Spinal cord (tissue), 10 donors: ENCODE measurements around the gene PDF. TPM values are rescaled to one million over a fixed set of nuclear protein-coding genes. Genes with fewer than 3 reads are reported as not detected.

ENCODE experiments used
- DNase-seq, 6 donors: peaks; one replicate each; pipeline versions ENCODE4 v3.0.0 to v3.0.0-alpha.2; 2013 to 2015; ENCODE audit warnings: low spot score in 6 of 6, low read depth in 4 of 6
- H3K27ac ChIP-seq: one replicate; pipeline ENCODE4 v1.5.1; 2013; ENCODE audit warnings: low read depth, low read length, control low read depth
- H3K27me3 ChIP-seq: one replicate; pipeline ENCODE4 v1.6.1; 2013; ENCODE audit warnings: low read length; ENCODE audit not compliant: control insufficient read depth, insufficient read depth
- H3K36me3 ChIP-seq: one replicate; pipeline ENCODE4 v1.6.1; 2013; ENCODE audit warnings: low read length; ENCODE audit not compliant: control insufficient read depth, insufficient read depth
- H3K4me1 ChIP-seq: one replicate; pipeline ENCODE4 v1.6.1; 2013; ENCODE audit warnings: low read length; ENCODE audit not compliant: control insufficient read depth, insufficient read depth
- H3K4me3 ChIP-seq: one replicate; pipeline ENCODE4 v1.5.1; 2013; ENCODE audit warnings: low read depth, low read length, control low read depth
- H3K9me3 ChIP-seq: one replicate; pipeline ENCODE4 v1.6.1; 2013; ENCODE audit warnings: low read length; ENCODE audit not compliant: control insufficient read depth, insufficient read depth
- WGBS: methylation state at CpG from one replicate; pipeline ENCODE4 v1.1.5; 2013; ENCODE audit warnings: missing lambda C conversion rate; ENCODE audit not compliant: insufficient coverage; 5-methylcytosine and 5-hydroxymethylcytosine counted together
- long read RNA-seq, 4 donors: transcript quantifications; one replicate each; lab custom pipeline, GENCODE V29; 2026
- polyA plus RNA-seq, 2 donors: library from polyadenylated mRNA; unstranded; fragments of 120-200 nt; gene quantifications; one replicate each; pipeline ENCODE4 v1.2.1, GENCODE V29; 2013; ENCODE audit not compliant: insufficient read length in 2 of 2
- total RNA-seq, 2 donors: library from RNA; depleted of rRNA in 1 of 2; stranded (reverse); fragments of 120-200 nt in 1 of 2; fragments of >200 nt in 1 of 2; gene quantifications; one replicate each; pipeline versions ENCODE4 v1.2.3 to v1.2.4, GENCODE V29; 2013 to 2014
- donor health status: healthy.

PDF gene
- total RNA-seq (1 to 10 TPM; 4.1 to 9.4 TPM), polyA plus RNA-seq (1 to 10 TPM; 6.5 to 8.0 TPM)
- long read RNA-seq, donor 1, transcript PDF-201 (2 exons, 1,158 nt), result major isoform, 10 of 10 reads
- long read RNA-seq, donor 1, partial matches to known transcripts, result 0 of 10 reads
- long read RNA-seq, donor 1, other reads (novel, unspliced or antisense), result 0 of 10 reads
- long read RNA-seq, donor 2, result 0 reads
- long read RNA-seq, donor 3, partial matches to known transcripts, result 0 of 2 reads
- long read RNA-seq, donor 3, other reads (novel, unspliced or antisense), result 0 of 2 reads
- long read RNA-seq, donor 4, transcript PDF-201 (2 exons, 1,158 nt), result major isoform, 8 of 8 reads
- long read RNA-seq, donor 4, partial matches to known transcripts, result 0 of 8 reads
- long read RNA-seq, donor 4, other reads (novel, unspliced or antisense), result 0 of 8 reads

- under 1% methylated on average over 91 of the region's 93 CpGs for WGBS
- Histone ChIP-seq H3K9me3 (no peaks in the 10 kb centered on the region), H3K27me3 (no peaks in the 10 kb centered on the region), H3K27ac (peak within 1 kb of the TSS; percentile 85), H3K36me3 (peaks cover 66% of the 10 kb centered on the region), H3K4me1 (peaks cover 37% of the 10 kb centered on the region), H3K4me3 (peak within 1 kb of the TSS; percentile 54)
- peak; percentile 72 to 97 (median 88) for DNase-seq
Measured at GRCh38 chr16:69330286-69331109, at the start of gene PDF. TSS of gene PDF (minus strand) at chr16:69330588. CDS start at chr16:69330570, 18 bp downstream.

- no peaks in the 10 kb centered on the region for H3K27me3 ChIP-seq
Measured at GRCh38 chr16:69378760-69379159, 48.4 kb upstream of the PDF start.

GRCh38 chr16:69378036-69378435 is 47.6 kb upstream of the PDF start:
- no CpG with 5 or more reads among the region's 1 CpG for WGBS
- peaks cover 40% of the 10 kb centered on the region for H3K36me3 ChIP-seq
- no peak for DNase-seq
- H3K4me3 ChIP-seq, result no peak overlapping the region
- no peaks in the 10 kb centered on the region for H3K4me1 ChIP-seq
- H3K9me3 ChIP-seq, result no peaks in the 10 kb centered on the region
- no peaks in the 10 kb centered on the region for H3K27me3 ChIP-seq
- H3K27ac ChIP-seq, result no peak overlapping the region

More at GRCh38 chr16:69378760-69379159, 48.4 kb upstream of the PDF start:
- Histone ChIP-seq H3K4me3 (no peak overlapping the region), H3K36me3 (peaks cover 36% of the 10 kb centered on the region), H3K9me3 (no peaks in the 10 kb centered on the region), H3K27ac (no peak overlapping the region), H3K4me1 (no peaks in the 10 kb centered on the region)
- DNase-seq, result no peak
- no CpG with 5 or more reads among the region's 1 CpG for WGBS

- WGBS, result 93% methylated on average over 2 of the region's 10 CpGs
- DNase-seq, result no peak
- Histone ChIP-seq H3K9me3 (no peaks in the 10 kb centered on the region), H3K27me3 (no peaks in the 10 kb centered on the region), H3K36me3 (peaks cover 42% of the 10 kb centered on the region), H3K4me1 (no peaks in the 10 kb centered on the region), H3K4me3 (no peak overlapping the region), H3K27ac (no peak overlapping the region)
Measured at GRCh38 chr16:69376393-69377059, 46.1 kb upstream of the PDF start.

- no peaks in the 10 kb centered on the region for H3K27me3 ChIP-seq
- WGBS, result no CpG with 5 or more reads among the region's 1 CpG
- H3K9me3 ChIP-seq, result no peaks in the 10 kb centered on the region
- H3K36me3 ChIP-seq, result peaks cover 61% of the 10 kb centered on the region
- no peak overlapping the region for H3K27ac ChIP-seq
- H3K4me1 ChIP-seq, result no peaks in the 10 kb centered on the region
- H3K4me3 ChIP-seq, result no peak overlapping the region
- DNase-seq, result no peak
Measured at GRCh38 chr16:69373019-69373418, 42.6 kb upstream of the PDF start.

GRCh38 chr16:69371564-69371963 is 41.2 kb upstream of the PDF start:
- H3K4me3 ChIP-seq, result no peak overlapping the region
- DNase-seq, result no peak
- no CpG with 5 or more reads among the region's 2 CpGs for WGBS
- no peak overlapping the region for H3K27ac ChIP-seq
- no peaks in the 10 kb centered on the region for H3K9me3 ChIP-seq
- H3K4me1 ChIP-seq, result no peaks in the 10 kb centered on the region
- H3K36me3 ChIP-seq, result peaks cover 66% of the 10 kb centered on the region
- H3K27me3 ChIP-seq, result no peaks in the 10 kb centered on the region

- no peak overlapping the region for H3K4me3 ChIP-seq
- no peaks in the 10 kb centered on the region for H3K9me3 ChIP-seq
- H3K27me3 ChIP-seq, result no peaks in the 10 kb centered on the region
- no peak for DNase-seq
- H3K4me1 ChIP-seq, result no peaks in the 10 kb centered on the region
- peaks cover 77% of the 10 kb centered on the region for H3K36me3 ChIP-seq
- WGBS, result 94% methylated on average over 1 of the region's 4 CpGs
- no peak overlapping the region for H3K27ac ChIP-seq
Measured at GRCh38 chr16:69368866-69369265, 38.5 kb upstream of the PDF start.

- H3K27me3 ChIP-seq, result no peaks in the 10 kb centered on the region
- WGBS, result 94% methylated on average over 7 of the region's 7 CpGs
- H3K27ac ChIP-seq, result no peak overlapping the region
- H3K36me3 ChIP-seq, result peaks cover 73% of the 10 kb centered on the region
- no peak overlapping the region for H3K4me3 ChIP-seq
- no peak for DNase-seq
- H3K9me3 ChIP-seq, result no peaks in the 10 kb centered on the region
- no peaks in the 10 kb centered on the region for H3K4me1 ChIP-seq
Measured at GRCh38 chr16:69367980-69368379, 37.6 kb upstream of the PDF start.

GRCh38 chr16:69366431-69366830 is 36.0 kb upstream of the PDF start:
- WGBS, result no CpG with 5 or more reads among the region's 7 CpGs
- H3K27me3 ChIP-seq, result no peaks in the 10 kb centered on the region
- H3K27ac ChIP-seq, result no peak overlapping the region
- no peaks in the 10 kb centered on the region for H3K9me3 ChIP-seq
- DNase-seq, result no peak
- H3K4me3 ChIP-seq, result no peak overlapping the region
- H3K36me3 ChIP-seq, result peaks cover 70% of the 10 kb centered on the region
- H3K4me1 ChIP-seq, result no peaks in the 10 kb centered on the region
